Measurements from ENCODE around the gene CDK4.
A peak's percentile ranks its signal among the peaks of the same experiment; 100 is the strongest.

The CDK4 gene

GRCh38 chr12:57754411-57755193 lies 2.5 kb upstream of the CDK4 start, which contains the start of gene MARCHF9:
Gene MARCHF9, plus strand, starts transcription at chr12:57755103. Its CDS starts 426 bp downstream, at chr12:57755529.
- Mint-ChIP-seq H3K4me1 (peaks cover 70% of the 10 kb centered on the region), H3K27ac (peak within 1 kb of the TSS in 1 of 2 donors; percentile 13), H3K27me3 (no peaks in the 10 kb centered on the region), H3K4me3 (peak within 1 kb of the TSS; percentile 92 to 93), H3K9me3 (no peaks in the 10 kb centered on the region)
- ATAC-seq (peak; percentile 50), DNase-seq (peak; percentile 67 to 81)

GRCh38 chr12:57753756-57754337 lies 1.7 kb upstream of the CDK4 start:
- peak overlapping the region; percentile 77 for H3K4me3 Mint-ChIP-seq
- H3K27me3 Mint-ChIP-seq = no peaks in the 10 kb centered on the region
- DNase-seq = no peak
- H3K4me1 Mint-ChIP-seq = peaks cover 70% of the 10 kb centered on the region
- peak overlapping the region in 1 of 2 donors; percentile 13 for H3K27ac Mint-ChIP-seq
- ATAC-seq = no peak
- no peaks in the 10 kb centered on the region for H3K9me3 Mint-ChIP-seq

GRCh38 chr12:57752668-57753000 lies 524 bp upstream of the CDK4 start:
- H3K27me3 Mint-ChIP-seq = no peaks in the 10 kb centered on the region
- ATAC-seq (no peak), DNase-seq (no peak)
- H3K4me3 Mint-ChIP-seq = peak overlapping the region; percentile 93 to 97
- H3K27ac Mint-ChIP-seq = peak overlapping the region; percentile 14 to 54
- no peaks in the 10 kb centered on the region for H3K9me3 Mint-ChIP-seq
- peaks cover 72% of the 10 kb centered on the region for H3K4me1 Mint-ChIP-seq

GRCh38 chr12:57751432-57751787 lies 700 bp downstream of the CDK4 start:
- H3K27me3 Mint-ChIP-seq = no peaks in the 10 kb centered on the region
- peaks cover 75% of the 10 kb centered on the region for H3K4me1 Mint-ChIP-seq
- H3K9me3 Mint-ChIP-seq = no peaks in the 10 kb centered on the region
- DNase-seq (no peak), ATAC-seq (no peak)
- peak overlapping the region; percentile 93 to 97 for H3K4me3 Mint-ChIP-seq
- peak overlapping the region; percentile 97 to 98 for H3K27ac Mint-ChIP-seq

GRCh38 chr12:57750561-57751431 lies 1.3 kb downstream of the CDK4 start:
- peak overlapping the region; percentile 97 to 98 for H3K27ac Mint-ChIP-seq
- ATAC-seq (no peak), DNase-seq (no peak)
- no peaks in the 10 kb centered on the region for H3K27me3 Mint-ChIP-seq
- H3K4me1 Mint-ChIP-seq = peaks cover 77% of the 10 kb centered on the region
- no peaks in the 10 kb centered on the region for H3K9me3 Mint-ChIP-seq
- H3K4me3 Mint-ChIP-seq = peak overlapping the region; percentile 93 to 97

- Mint-ChIP-seq H3K9me3 (no peaks in the 10 kb centered on the region), H3K27ac (peak overlapping the region in 1 of 2 donors; percentile 31), H3K27me3 (no peaks in the 10 kb centered on the region), H3K4me3 (no peak overlapping the region), H3K4me1 (peaks cover 85% of the 10 kb centered on the region)
- DNase-seq = no peak
- no peak for ATAC-seq
These were observed 3.0 kb downstream of the CDK4 start for GRCh38 chr12:57749061-57749460.

- DNase-seq = no peak
- Mint-ChIP-seq H3K27ac (peak overlapping the region; percentile 52 to 99), H3K27me3 (no peaks in the 10 kb centered on the region), H3K4me3 (peak overlapping the region; percentile 92 to 99), H3K4me1 (peaks cover 77% of the 10 kb centered on the region), H3K9me3 (no peaks in the 10 kb centered on the region)
- ATAC-seq = no peak
These were observed 6.1 kb downstream of the CDK4 start for GRCh38 chr12:57746025-57746424.

GRCh38 chr12:57745485-57745881 lies 6.6 kb downstream of the CDK4 start:
- DNase-seq = no peak
- Mint-ChIP-seq H3K4me1 (peaks cover 77% of the 10 kb centered on the region), H3K27ac (peak overlapping the region; percentile 96 to 99), H3K9me3 (no peaks in the 10 kb centered on the region), H3K4me3 (peak overlapping the region; percentile 92 to 99), H3K27me3 (no peaks in the 10 kb centered on the region)
- no peak for ATAC-seq

GRCh38 chr12:57744777-57745484 lies 7.2 kb downstream of the CDK4 start, which contains the start of gene TSPAN31:
Gene TSPAN31, plus strand, starts transcription at chr12:57745039. Its CDS starts 116 bp downstream, at chr12:57745155.
- Mint-ChIP-seq H3K27me3 (no peaks in the 10 kb centered on the region), H3K27ac (peak within 1 kb of the TSS; percentile 96 to 99), H3K4me3 (peak within 1 kb of the TSS; percentile 92 to 99), H3K4me1 (peaks cover 78% of the 10 kb centered on the region), H3K9me3 (no peaks in the 10 kb centered on the region)
- DNase-seq (peak; percentile 91 to 94), ATAC-seq (peak; percentile 86)

GRCh38 chr12:57744194-57744776 lies 7.8 kb downstream of the CDK4 start:
- Mint-ChIP-seq H3K27ac (peak overlapping the region; percentile 96 to 99), H3K4me1 (peaks cover 80% of the 10 kb centered on the region), H3K27me3 (no peaks in the 10 kb centered on the region), H3K4me3 (peak overlapping the region; percentile 92 to 99), H3K9me3 (no peaks in the 10 kb centered on the region)
- ATAC-seq (peak; percentile 72), DNase-seq (peak; percentile 72 to 84)

GRCh38 chr12:57743769-57744168 lies 8.3 kb downstream of the CDK4 start:
- ATAC-seq = no peak
- peaks cover 80% of the 10 kb centered on the region for H3K4me1 Mint-ChIP-seq
- H3K27me3 Mint-ChIP-seq = no peaks in the 10 kb centered on the region
- no peaks in the 10 kb centered on the region for H3K9me3 Mint-ChIP-seq
- H3K4me3 Mint-ChIP-seq = peak overlapping the region; percentile 92 to 99
- no peak for DNase-seq
- peak overlapping the region in 1 of 2 donors; percentile 96 for H3K27ac Mint-ChIP-seq

GRCh38 chr12:57741844-57742738 lies 10.0 kb downstream of the CDK4 start:
- peak overlapping the region; percentile 83 to 87 for H3K4me3 Mint-ChIP-seq
- peak overlapping the region; percentile 75 to 84 for H3K27ac Mint-ChIP-seq
- peak; percentile 73 for ATAC-seq
- no peaks in the 10 kb centered on the region for H3K9me3 Mint-ChIP-seq
- peaks cover 69% of the 10 kb centered on the region for H3K4me1 Mint-ChIP-seq
- DNase-seq = peak; percentile 67 to 81
- H3K27me3 Mint-ChIP-seq = no peaks in the 10 kb centered on the region

GRCh38 chr12:57741413-57741789 lies 10.7 kb downstream of the CDK4 start:
- peaks cover 70% of the 10 kb centered on the region for H3K4me1 Mint-ChIP-seq
- no peaks in the 10 kb centered on the region for H3K9me3 Mint-ChIP-seq
- no peaks in the 10 kb centered on the region for H3K27me3 Mint-ChIP-seq
- H3K27ac Mint-ChIP-seq = peak overlapping the region; percentile 75 to 93
- peak overlapping the region; percentile 83 to 87 for H3K4me3 Mint-ChIP-seq
- ATAC-seq = no peak
- no peak for DNase-seq
